GM12874 (cell line): ENCODE measurements around the gene CSTF3.

ENCODE experiments used
- CTCF ChIP-seq: IDR thresholded peaks from 2 replicates; pipeline ENCODE4 v1.5.1; 2011; ENCODE audit warnings: low read depth, mild to moderate bottlenecking, control low read depth, low read length, moderate library complexity; ENCODE audit not compliant: insufficient read depth

Gene CSTF3

DNA sequence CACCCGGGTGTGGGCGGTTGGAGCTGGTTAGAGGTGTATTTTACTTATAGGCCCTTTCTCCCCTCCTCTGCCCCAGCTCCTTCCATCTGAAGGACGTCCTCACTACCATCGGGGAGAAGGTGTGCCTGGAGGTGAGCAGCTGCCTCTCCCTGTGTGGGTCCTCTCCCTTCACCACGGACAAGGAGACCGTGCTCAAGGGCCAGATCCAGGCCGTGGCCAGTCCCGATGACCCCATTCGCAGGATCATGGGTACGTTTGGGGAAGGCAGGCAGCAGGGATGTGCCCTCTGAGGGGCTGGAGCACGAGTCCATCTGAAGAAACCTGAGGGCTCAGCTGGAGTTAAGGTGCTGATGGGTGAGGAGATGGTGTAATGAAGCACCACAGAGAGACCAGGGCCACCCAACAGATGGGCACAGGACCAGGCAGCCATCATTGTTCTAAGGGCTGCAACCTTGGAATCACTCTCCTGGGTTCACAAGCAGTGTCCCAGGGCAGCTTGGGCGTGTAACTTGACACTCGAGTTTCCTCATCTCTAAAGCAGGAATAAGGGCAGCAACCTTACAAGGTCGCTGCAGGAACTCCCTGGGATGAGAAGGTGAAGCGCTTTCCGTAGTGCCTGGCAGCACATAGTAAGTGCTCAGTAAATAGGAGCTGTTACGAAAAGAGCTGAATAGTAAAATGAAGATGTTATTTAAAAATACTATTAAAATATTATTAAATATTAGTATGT is 92.5 kb downstream of the CSTF3 start:
- no peak for TF ChIP-seq CTCF

- no peak for TF ChIP-seq CTCF
These were observed 94.0 kb downstream of the CSTF3 start for GRCh38 chr11:33067294-33067693.

DNA sequence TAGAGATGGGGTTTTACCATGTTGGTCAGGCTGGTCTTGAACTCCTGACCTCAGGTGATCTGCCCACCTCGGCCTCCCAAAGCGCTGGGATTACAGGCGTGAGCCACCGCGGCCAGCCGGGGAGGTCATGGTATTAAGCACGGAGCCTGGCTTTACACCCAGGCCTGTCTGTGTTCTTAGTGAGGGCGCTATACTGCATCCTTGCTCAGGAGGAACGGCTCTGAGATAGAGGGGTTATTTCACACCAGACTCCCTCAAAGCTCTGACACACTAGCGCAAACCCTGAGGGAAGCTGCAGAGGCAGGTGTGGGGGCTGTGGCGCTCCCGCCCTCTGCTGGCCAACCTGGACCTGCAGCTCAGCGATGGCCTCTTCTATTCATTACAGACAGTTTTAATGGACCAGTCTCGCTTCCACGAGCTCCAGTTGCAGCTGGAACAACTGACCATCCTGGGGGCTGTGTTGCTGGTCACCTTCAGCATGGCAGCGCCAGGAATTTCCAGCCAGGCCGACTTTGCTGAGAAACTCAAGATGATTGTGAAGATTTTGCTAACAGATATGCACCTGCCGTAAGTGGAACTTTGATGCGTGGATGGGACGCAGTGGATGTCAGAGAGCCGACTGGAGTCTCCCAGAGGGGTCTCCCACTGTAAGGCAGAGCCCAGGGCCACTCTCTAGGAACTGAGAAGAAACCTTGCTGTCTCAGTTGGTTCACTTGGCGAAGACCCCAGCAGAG is 95.7 kb downstream of the CSTF3 start:
- peak; percentile 95 for TF ChIP-seq CTCF

GRCh38 chr11:33064866-33065265 is 96.4 kb downstream of the CSTF3 start:
- TF ChIP-seq CTCF = no peak

DNA sequence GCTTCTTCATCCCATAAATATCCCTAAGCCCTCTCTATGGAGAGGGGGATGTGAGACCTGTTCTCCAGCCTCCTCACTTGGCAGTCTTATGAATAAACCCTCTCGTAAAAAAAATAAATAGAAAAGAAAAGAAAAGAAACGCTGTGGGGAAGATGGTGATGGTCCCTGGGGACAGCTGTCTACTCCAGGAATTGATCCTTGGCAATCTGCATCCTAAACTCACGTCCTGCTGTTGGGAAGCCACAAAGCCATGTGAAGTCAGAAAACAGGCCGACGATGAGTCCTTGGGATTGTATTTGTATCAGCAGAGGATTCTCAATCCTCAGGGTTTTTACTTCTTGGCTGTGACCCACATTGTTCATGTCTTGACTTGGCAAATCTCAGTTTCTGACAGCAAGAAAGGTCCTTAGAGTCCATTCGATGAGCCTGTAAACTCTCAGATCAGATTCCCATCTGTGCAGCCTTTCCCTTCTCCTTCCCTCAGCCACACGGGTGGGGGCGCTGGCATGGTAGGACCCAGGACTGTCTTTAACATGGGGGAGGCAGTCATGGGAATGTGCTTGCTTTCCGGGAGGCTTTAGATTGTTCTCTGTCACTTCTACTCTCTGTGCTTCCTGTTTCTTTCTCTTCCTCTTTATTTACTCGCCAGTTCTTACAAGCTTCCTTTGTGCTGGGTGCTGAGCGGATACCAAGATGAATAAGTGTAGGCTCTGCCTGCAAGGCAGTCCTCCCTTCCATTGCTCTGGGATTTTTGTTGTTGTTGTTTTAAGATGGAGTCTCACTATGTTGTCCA is 97.1 kb downstream of the CSTF3 start:
- no peak for TF ChIP-seq CTCF

DNA sequence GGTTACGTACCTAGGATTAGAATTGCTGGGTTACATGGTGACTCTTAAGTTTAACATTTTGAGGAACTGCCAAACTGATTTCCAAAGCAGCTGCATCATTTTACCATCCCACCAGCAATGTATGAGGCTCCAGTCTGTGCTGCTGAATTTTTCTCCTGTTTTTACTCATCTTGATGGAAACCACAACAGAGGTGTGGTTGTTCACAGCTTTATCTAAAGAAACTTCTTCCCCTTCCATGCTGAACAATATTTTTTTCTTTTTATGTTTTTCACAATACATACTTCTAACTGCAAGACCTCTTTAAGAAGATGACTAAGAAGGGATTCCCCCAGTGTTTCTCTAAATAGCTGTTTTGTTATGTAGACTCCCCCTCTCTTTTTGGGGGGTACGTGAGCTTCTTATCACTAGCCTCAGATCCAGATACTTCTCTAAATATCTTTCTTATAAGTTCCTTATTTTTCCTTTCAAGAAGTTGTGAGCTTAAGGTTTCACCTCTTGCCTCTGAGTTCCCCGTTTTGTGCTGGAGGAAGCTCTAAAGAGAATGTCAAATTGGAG is 97.9 kb downstream of the CSTF3 start:
- TF ChIP-seq CTCF = no peak

DNA sequence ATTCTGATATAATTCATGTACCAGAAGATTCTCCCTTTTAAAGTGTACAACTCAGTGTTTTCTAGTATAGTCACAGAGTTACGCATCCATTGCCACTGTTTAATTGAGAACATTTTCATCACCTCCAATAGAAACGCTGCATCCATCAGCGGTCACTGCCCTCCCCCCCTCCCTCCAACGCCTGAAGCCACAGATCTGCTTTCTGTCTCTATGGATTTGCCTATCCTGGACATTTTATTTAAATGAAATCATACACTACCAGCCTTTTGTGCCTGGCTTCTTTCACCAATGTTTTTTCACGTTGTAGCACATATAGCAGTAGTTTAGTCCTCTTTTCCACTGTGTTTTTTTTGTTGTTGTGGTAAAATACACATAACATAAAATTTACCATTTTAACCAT is 99.1 kb downstream of the CSTF3 start:
- TF ChIP-seq CTCF = no peak
